Trophoblast cell (in vitro differentiated cells and primary cell): Measurements from ENCODE around the gene EXOC8.

Experiments used
- DNase-seq, 2 donors: peaks; one replicate each; pipeline ENCODE4 v3.0.0-alpha.2; 2016
- H2AFZ ChIP-seq: 2 replicates; pipeline ENCODE4 v1.6.1; 2013; ENCODE audit warnings: low read length, moderate library complexity, mild to moderate bottlenecking; ENCODE audit not compliant: insufficient read depth, poor library complexity
- H2AK5ac ChIP-seq: 2 replicates; pipeline ENCODE4 v1.6.1; 2013; ENCODE audit warnings: mild to moderate bottlenecking, low read length
- H2BK120ac ChIP-seq: 2 replicates; pipeline ENCODE4 v1.6.1; 2013; ENCODE audit warnings: low read length, mild to moderate bottlenecking, moderate library complexity; ENCODE audit not compliant: insufficient read depth, poor library complexity
- H2BK12ac ChIP-seq: 2 replicates; pipeline ENCODE4 v1.6.1; 2013; ENCODE audit warnings: mild to moderate bottlenecking, low read length, moderate library complexity
- H2BK5ac ChIP-seq: 2 replicates; pipeline ENCODE4 v1.6.1; 2013; ENCODE audit warnings: low read length, low read depth, moderate library complexity, mild to moderate bottlenecking; ENCODE audit not compliant: poor library complexity
- H3K14ac ChIP-seq: 2 replicates; pipeline ENCODE4 v1.6.1; 2013; ENCODE audit warnings: mild to moderate bottlenecking, low read length
- H3K18ac ChIP-seq: 2 replicates; pipeline ENCODE4 v1.6.1; 2013; ENCODE audit warnings: mild to moderate bottlenecking, low read length
- H3K23ac ChIP-seq: 2 replicates; pipeline ENCODE4 v1.6.1; 2013; ENCODE audit warnings: low read length
- H3K27ac ChIP-seq: 2 replicates; pipeline ENCODE4 v1.5.1; 2013; ENCODE audit warnings: low read depth, mild to moderate bottlenecking, inconsistent platforms, low read length, moderate library complexity
- H3K27me3 ChIP-seq: 2 replicates; pipeline ENCODE4 v1.6.1; 2013; ENCODE audit warnings: inconsistent platforms, mild to moderate bottlenecking, low read length, moderate library complexity; ENCODE audit not compliant: insufficient read depth
- H3K36me3 ChIP-seq, 2 experiments: 1 replicate in 1 of 2; 2 replicates in 1 of 2; pipeline ENCODE4 v1.6.1; 2013; ENCODE audit warnings: low read length in 2 of 2, mild to moderate bottlenecking in 2 of 2, moderate library complexity in 1 of 2; ENCODE audit not compliant: insufficient read depth in 2 of 2, control insufficient read depth in 1 of 2
- H3K4ac ChIP-seq: 2 replicates; pipeline ENCODE4 v1.6.1; 2013; ENCODE audit warnings: low read depth, mild to moderate bottlenecking, low read length, moderate library complexity
- H3K4me1 ChIP-seq, 2 experiments: 1 replicate in 1 of 2; 2 replicates in 1 of 2; pipeline ENCODE4 v1.6.1; 2013; ENCODE audit warnings: low read length in 2 of 2, mild to moderate bottlenecking in 2 of 2, moderate library complexity in 1 of 2; ENCODE audit not compliant: insufficient read depth in 2 of 2, control insufficient read depth in 1 of 2
- H3K4me2 ChIP-seq: 2 replicates; pipeline ENCODE4 v1.6.1; 2013; ENCODE audit warnings: inconsistent platforms, mild to moderate bottlenecking, low read length, moderate library complexity
- H3K4me3 ChIP-seq: 2 replicates; pipeline ENCODE4 v1.5.1; 2013; ENCODE audit warnings: mild to moderate bottlenecking, low read depth, low read length, inconsistent platforms
- H3K79me1 ChIP-seq: one replicate; pipeline ENCODE4 v1.6.1; 2013; ENCODE audit warnings: low read length
- H3K79me2 ChIP-seq: 2 replicates; pipeline ENCODE4 v1.6.1; 2013; ENCODE audit warnings: low read length, mild to moderate bottlenecking; ENCODE audit not compliant: control insufficient read depth, insufficient read depth, poor library complexity
- H3K9ac ChIP-seq: 2 replicates; pipeline ENCODE4 v1.6.1; 2013; ENCODE audit warnings: mild to moderate bottlenecking, low read length
- H3K9me3 ChIP-seq: 2 replicates; pipeline ENCODE4 v1.6.1; 2013; ENCODE audit warnings: low read depth, mild to moderate bottlenecking, control low read depth, inconsistent platforms, low read length; ENCODE audit not compliant: insufficient read depth
- H4K12ac ChIP-seq: 2 replicates; pipeline ENCODE4 v1.6.1; 2013; ENCODE audit warnings: low read depth, mild to moderate bottlenecking, low read length, moderate library complexity
- H4K8ac ChIP-seq: 2 replicates; pipeline ENCODE4 v1.6.1; 2013; ENCODE audit warnings: low read depth, mild to moderate bottlenecking, low read length, moderate library complexity
- H4K91ac ChIP-seq: one replicate; pipeline ENCODE4 v1.6.1; 2013; ENCODE audit warnings: low read depth, mild to moderate bottlenecking, low read length, moderate library complexity
- WGBS: extraction: QIAGEN DNeasy Blood & Tissue Kit; methylation state at CpG from one replicate; pipeline ENCODE4 v1.1.7; 2013; ENCODE audit warnings: missing lambda C conversion rate; ENCODE audit not compliant: insufficient read length, insufficient coverage; ENCODE audit errors: extremely low coverage; 5-methylcytosine and 5-hydroxymethylcytosine counted together

The EXOC8 gene

DNA sequence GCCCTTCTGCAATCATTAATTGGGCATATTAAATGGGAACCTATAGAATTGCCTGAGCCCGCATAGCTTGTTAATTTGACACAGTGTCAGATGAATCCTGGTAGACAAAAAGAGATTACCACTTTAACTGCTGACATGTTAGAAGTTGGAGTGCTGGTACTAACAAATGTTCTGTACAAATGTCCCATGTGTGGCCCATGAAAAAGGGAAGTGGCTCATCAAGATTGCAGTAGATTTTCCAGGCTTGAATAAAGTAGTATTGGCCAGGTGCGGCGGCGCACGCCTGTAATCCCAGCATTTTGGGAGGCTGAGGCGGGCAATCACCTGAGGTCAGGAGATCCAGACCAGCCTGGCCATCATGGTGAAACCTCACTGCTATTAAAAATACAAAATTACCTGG is 51.0 kb downstream of the EXOC8 start:
- H2AFZ ChIP-seq, result no peak overlapping the region
- no peak overlapping the region for H3K4me2 ChIP-seq
- H2BK120ac ChIP-seq, result no peak overlapping the region
- no peak overlapping the region for H4K91ac ChIP-seq
- H3K36me3 ChIP-seq, result no peaks in the 10 kb centered on the region
- no peak overlapping the region for H3K14ac ChIP-seq
- no peak overlapping the region for H3K4me3 ChIP-seq
- H3K4ac ChIP-seq, result no peak overlapping the region
- no peak overlapping the region for H3K18ac ChIP-seq
- H4K12ac ChIP-seq, result no peak overlapping the region
- no peaks in the 10 kb centered on the region for H3K79me2 ChIP-seq
- no peak overlapping the region for H2BK5ac ChIP-seq
- WGBS, result no CpG with 5 or more reads among the region's 6 CpGs
- H4K8ac ChIP-seq, result no peak overlapping the region
- no peak overlapping the region for H2AK5ac ChIP-seq
- H3K23ac ChIP-seq, result no peak overlapping the region
- H3K9me3 ChIP-seq, result no peaks in the 10 kb centered on the region
- DNase-seq, result no peak
- H3K9ac ChIP-seq, result no peak overlapping the region
- H3K27me3 ChIP-seq, result no peaks in the 10 kb centered on the region
- H3K4me1 ChIP-seq, result no peaks in the 10 kb centered on the region
- H2BK12ac ChIP-seq, result no peak overlapping the region
- no peak overlapping the region for H3K27ac ChIP-seq
- no peaks in the 10 kb centered on the region for H3K79me1 ChIP-seq

DNA sequence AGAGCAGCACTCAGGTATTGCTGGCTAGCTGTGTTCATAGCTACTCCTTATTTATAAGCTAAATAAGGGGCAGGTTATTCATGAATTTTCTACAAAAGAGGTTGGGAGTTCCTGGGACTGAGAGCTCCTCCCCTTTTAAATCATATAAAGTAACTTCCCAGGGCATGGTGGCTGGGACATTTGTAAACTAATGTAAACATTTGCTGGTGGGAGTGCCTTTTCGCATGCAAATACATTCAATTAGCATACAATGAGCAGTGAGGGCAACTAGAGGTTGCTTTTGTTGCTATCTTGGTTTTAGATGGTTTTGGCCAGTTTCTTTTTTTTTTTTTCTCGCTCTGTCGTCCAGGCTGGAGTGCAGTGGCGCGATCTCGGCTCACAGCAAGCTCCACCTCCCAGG is 53.2 kb downstream of the EXOC8 start:
- Histone ChIP-seq H3K18ac (no peak overlapping the region), H3K27me3 (no peaks in the 10 kb centered on the region), H3K23ac (no peak overlapping the region), H2AFZ (no peak overlapping the region), H3K9ac (no peak overlapping the region), H3K14ac (no peak overlapping the region), H4K8ac (no peak overlapping the region), H2AK5ac (no peak overlapping the region), H3K9me3 (no peaks in the 10 kb centered on the region), H2BK5ac (no peak overlapping the region), H2BK120ac (no peak overlapping the region), H3K36me3 (no peaks in the 10 kb centered on the region), H3K27ac (no peak overlapping the region), H3K4me3 (no peak overlapping the region), H3K79me1 (no peaks in the 10 kb centered on the region), H3K4me1 (no peaks in the 10 kb centered on the region), H3K79me2 (no peaks in the 10 kb centered on the region), H4K91ac (no peak overlapping the region), H2BK12ac (no peak overlapping the region), H4K12ac (no peak overlapping the region), H3K4me2 (no peak overlapping the region), H3K4ac (no peak overlapping the region)
- no peak for DNase-seq
- WGBS, result no CpG with 5 or more reads among the region's 6 CpGs
